ENCODE data around the gene SLC13A1.

GRCh38 chr7:123151443-123151842 lies 48.3 kb downstream of the SLC13A1 start:
- no peak for TF ChIP-seq CTCF (IDR thresholded peaks at IDR 0.05)
- no peak for TF ChIP-seq POLR2A (IDR thresholded peaks at IDR 0.05)
